Uterus (tissue), 4 donors: Measurements from ENCODE around the gene SELENOI. TPM values are rescaled to one million over a fixed set of nuclear protein-coding genes. Genes with fewer than 3 reads are reported as not detected.
"Not testable (repeated sequence)": the region's sequence is repeated elsewhere in the genome, so short reads cannot be mapped to it uniquely, and the experiment has no call there.

Source experiments
- DNase-seq, 2 donors: peaks; one replicate each; pipeline ENCODE4 v3.0.0-alpha.2; 2019 to 2020
- H3K27ac ChIP-seq, 2 donors: fragments of 200-600 bp; sonication (generic); 1 replicate in 1 of 2; 2 replicates in 1 of 2; pipeline ENCODE4 v1.5.1; 2016 to 2018
- H3K27me3 ChIP-seq, 2 donors: fragments of 200-600 bp; sonication (generic); one replicate each; pipeline ENCODE4 v1.5.1; 2018 to 2019; ENCODE audit warnings: control low read depth in 1 of 2
- H3K36me3 ChIP-seq, 2 donors: fragments of 200-600 bp; sonication (generic); one replicate each; pipeline ENCODE4 v1.5.1; 2019; ENCODE audit warnings: control low read depth in 1 of 2
- H3K4me1 ChIP-seq, 2 donors: fragments of 200-600 bp; sonication (generic); one replicate each; pipeline ENCODE4 v1.5.1; 2018 to 2019; ENCODE audit warnings: control low read depth in 1 of 2
- H3K4me3 ChIP-seq, 2 donors: fragments of 200-600 bp; sonication (generic); 1 replicate in 1 of 2; 2 replicates in 1 of 2; pipeline ENCODE4 v1.5.1; 2018 to 2019; ENCODE audit warnings: mild to moderate bottlenecking in 1 of 2
- H3K9me3 ChIP-seq, 2 donors: fragments of 200-600 bp; sonication (generic); one replicate each; pipeline ENCODE4 v1.5.1; 2019; ENCODE audit warnings: control low read depth in 1 of 2
- CTCF ChIP-seq, 4 experiments: fragments of 200-600 bp in 2 of 4; fragments of 450-650 bp in 2 of 4; sonication (generic) in 2 of 4; IDR thresholded peaks; one replicate each; pipeline ENCODE4 v1.5.1; 2016 to 2019; ENCODE audit warnings: antibody characterized with exemption in 4 of 4, mild to moderate bottlenecking in 2 of 4, moderate library complexity in 1 of 4
- POLR2A ChIP-seq, 2 donors: fragments of 450-650 bp; IDR thresholded peaks; one replicate each; pipeline ENCODE4 v1.6.1; 2016; ENCODE audit warnings: antibody characterized with exemption in 2 of 2, mild to moderate bottlenecking in 1 of 2, moderate library complexity in 1 of 2
- intact Hi-C: fragments of 100-400 bp; cut with DNase I; formaldehyde crosslinking; loops from one replicate; pipeline ENCODE4 v1.15.1; 2023; ENCODE audit warnings: low total_unique reads
- total RNA-seq, 4 donors: library from RNA; depleted of rRNA in 3 of 4; stranded (reverse); fragments of >200 nt in 3 of 4; gene quantifications; one replicate each; pipeline versions ENCODE4 v1.1.0 to v1.2.4, GENCODE V29; 2014 to 2023
- donor health status: DM: yes; HTN: yes; CAD: no.

Gene SELENOI
- total RNA-seq, 4 donors from 2014 or later, result 2.8 to 27.9 (median 13.1) TPM

GRCh38 chr2:26299471-26300101 is 46.4 kb upstream of the SELENOI start:
- TF ChIP-seq POLR2A (IDR thresholded peaks at IDR 0.05) (no peak), CTCF (IDR thresholded peaks at IDR 0.05) (no peak)
- no peaks in the 10 kb centered on the region for H3K9me3 ChIP-seq
- intact Hi-C loops, result no loop called here
- H3K4me3 ChIP-seq, result peak overlapping the region; percentile 43 to 62
- peaks cover 0 to 3% of the 10 kb centered on the region in 2 donors for H3K4me1 ChIP-seq
- no peaks in the 10 kb centered on the region for H3K36me3 ChIP-seq
- DNase-seq, result peak; percentile 37 to 38
- no peaks in the 10 kb centered on the region for H3K27me3 ChIP-seq
- H3K27ac ChIP-seq, result peak overlapping the region; percentile 89

GRCh38 chr2:26300234-26300925 is 45.6 kb upstream of the SELENOI start:
- H3K27me3 ChIP-seq, result no peaks in the 10 kb centered on the region
- peak overlapping the region; percentile 89 for H3K27ac ChIP-seq
- peak in 1 of 2 donors; percentile 38 for DNase-seq
- intact Hi-C loops, result no loop called here
- TF ChIP-seq POLR2A (IDR thresholded peaks at IDR 0.05), result no peak
- no peak for TF ChIP-seq CTCF (IDR thresholded peaks at IDR 0.05)
- peaks cover 0 to 3% of the 10 kb centered on the region in 2 donors for H3K4me1 ChIP-seq
- peak overlapping the region; percentile 43 to 62 for H3K4me3 ChIP-seq
- no peaks in the 10 kb centered on the region for H3K9me3 ChIP-seq
- H3K36me3 ChIP-seq, result no peaks in the 10 kb centered on the region

DNA sequence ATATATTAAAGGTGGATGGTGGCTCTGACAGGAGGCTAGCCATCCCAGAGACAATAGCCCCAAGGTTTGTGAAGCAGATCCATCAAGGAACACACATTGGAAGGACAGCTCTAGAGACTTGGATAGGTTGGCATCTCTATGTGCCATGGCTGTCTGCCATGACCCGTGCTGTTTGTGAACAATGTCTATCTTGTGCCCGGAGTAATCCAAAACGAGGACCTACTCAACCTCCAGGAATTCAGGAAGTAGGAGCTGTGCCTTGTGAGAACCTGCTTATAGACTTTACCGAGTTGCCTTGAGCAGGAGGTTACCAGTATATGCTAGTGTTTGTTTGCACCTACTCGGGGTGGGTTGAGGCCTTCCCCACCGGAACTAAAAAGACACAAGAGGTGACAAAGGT is 43.1 kb upstream of the SELENOI start:
- peaks cover 0 to 3% of the 10 kb centered on the region in 2 donors for H3K4me1 ChIP-seq
- no peak for TF ChIP-seq CTCF (IDR thresholded peaks at IDR 0.05)
- TF ChIP-seq POLR2A (IDR thresholded peaks at IDR 0.05), result no peak
- no peak for DNase-seq
- no peaks in the 10 kb centered on the region for H3K27me3 ChIP-seq
- H3K4me3 ChIP-seq, result no peak overlapping the region
- no peaks in the 10 kb centered on the region for H3K36me3 ChIP-seq
- no peaks in the 10 kb centered on the region for H3K9me3 ChIP-seq
- H3K27ac ChIP-seq, result no peak overlapping the region
- intact Hi-C loops, result no loop called here

GRCh38 chr2:26305094-26305493 is 40.8 kb upstream of the SELENOI start:
- intact Hi-C loops, H3K4me1 ChIP-seq, H3K9me3 ChIP-seq, DNase-seq, H3K27ac ChIP-seq, H3K27me3 ChIP-seq, H3K36me3 ChIP-seq, H3K4me3 ChIP-seq: not testable (repeated sequence)

GRCh38 chr2:26305540-26305939 is 40.4 kb upstream of the SELENOI start:
- peaks cover 0 to 3% of the 10 kb centered on the region in 2 donors for H3K4me1 ChIP-seq
- H3K9me3 ChIP-seq, result no peaks in the 10 kb centered on the region
- intact Hi-C loops, result no loop called here
- no peak overlapping the region for H3K27ac ChIP-seq
- TF ChIP-seq POLR2A (IDR thresholded peaks at IDR 0.05) (no peak), CTCF (IDR thresholded peaks at IDR 0.05) (no peak)
- H3K4me3 ChIP-seq, result no peak overlapping the region
- DNase-seq, result no peak
- H3K36me3 ChIP-seq, result no peaks in the 10 kb centered on the region
- H3K27me3 ChIP-seq, result no peaks in the 10 kb centered on the region
